Liver (tissue), 9 donors: ENCODE measurements around the gene OBI1. TPM values are rescaled to one million over a fixed set of nuclear protein-coding genes. Genes with fewer than 3 reads are reported as not detected.

Experiments used
- DNase-seq: peaks from one replicate; pipeline ENCODE4 v3.0.0-alpha.2; 2017; ENCODE audit warnings: low spot score
- H3K27ac ChIP-seq, 2 donors: one replicate each; pipeline ENCODE4 v1.7.0; 2013; ENCODE audit warnings: inconsistent platforms in 2 of 2, low read length in 2 of 2, control low read depth in 1 of 2, low read depth in 1 of 2, mild to moderate bottlenecking in 1 of 2
- H3K27me3 ChIP-seq, 4 donors: one replicate each; pipeline versions ENCODE4 v1.6.1 to v1.7.0; 2013; ENCODE audit warnings: low read length in 3 of 4, inconsistent platforms in 1 of 4, mild to moderate bottlenecking in 1 of 4, moderate library complexity in 1 of 4; ENCODE audit not compliant: control insufficient read depth in 4 of 4, insufficient read depth in 4 of 4
- H3K36me3 ChIP-seq, 4 donors: one replicate each; pipeline versions ENCODE4 v1.6.1 to v1.7.0; 2013; ENCODE audit warnings: low read length in 3 of 4, mild to moderate bottlenecking in 3 of 4, low read depth in 1 of 4, moderate library complexity in 1 of 4; ENCODE audit not compliant: control insufficient read depth in 4 of 4, insufficient read depth in 3 of 4
- H3K4me1 ChIP-seq, 4 donors: one replicate each; pipeline versions ENCODE4 v1.6.1 to v1.7.0; 2013; ENCODE audit warnings: low read length in 3 of 4, mild to moderate bottlenecking in 3 of 4, moderate library complexity in 1 of 4; ENCODE audit not compliant: control insufficient read depth in 4 of 4, insufficient read depth in 4 of 4
- H3K4me3 ChIP-seq, 3 donors: one replicate each; pipeline versions ENCODE4 v1.6.1 to v1.7.0; 2013; ENCODE audit warnings: low read length in 3 of 3, control low read depth in 1 of 3, low read depth in 1 of 3, mild to moderate bottlenecking in 1 of 3
- H3K9ac ChIP-seq, 2 donors: one replicate each; pipeline ENCODE4 v1.7.0; 2013; ENCODE audit warnings: low read length in 2 of 2, mild to moderate bottlenecking in 2 of 2, moderate library complexity in 2 of 2, control low read depth in 1 of 2, low read depth in 1 of 2
- H3K9me3 ChIP-seq, 4 donors: one replicate each; pipeline versions ENCODE4 v1.6.1 to v1.7.0; 2013; ENCODE audit warnings: low read length in 3 of 4; ENCODE audit not compliant: control insufficient read depth in 4 of 4
- ATF3 ChIP-seq: IDR thresholded peaks from 2 replicates; pipeline ENCODE4 v1.6.1; 2016; ENCODE audit warnings: antibody characterized with exemption
- FOXA1 ChIP-seq: IDR thresholded peaks from 2 replicates; pipeline ENCODE4 v1.6.1; 2016; ENCODE audit warnings: antibody characterized with exemption
- FOXA2 ChIP-seq: IDR thresholded peaks from 2 replicates; pipeline ENCODE4 v1.6.1; 2016; ENCODE audit warnings: antibody characterized with exemption
- GABPA ChIP-seq, 2 donors: IDR thresholded peaks in 1 of 2; conservative IDR thresholded peaks in 1 of 2; 2 replicates each; pipeline ENCODE4 v1.6.1; 2016; ENCODE audit warnings: antibody characterized with exemption in 2 of 2, mild to moderate bottlenecking in 1 of 2, moderate library complexity in 1 of 2
- HNF4A ChIP-seq, 2 donors: conservative IDR thresholded peaks; 2 replicates each; pipeline ENCODE4 v1.6.1; 2016; ENCODE audit warnings: antibody characterized with exemption in 2 of 2, mild to moderate bottlenecking in 2 of 2
- MAX ChIP-seq: IDR thresholded peaks from 2 replicates; pipeline ENCODE4 v1.6.1; 2016; ENCODE audit warnings: antibody characterized with exemption
- NR2F2 ChIP-seq: IDR thresholded peaks from 2 replicates; pipeline ENCODE4 v1.6.1; 2016; ENCODE audit warnings: antibody characterized with exemption
- RAD21 ChIP-seq, 2 donors: IDR thresholded peaks; 2 replicates each; pipeline ENCODE4 v1.6.1; 2016; ENCODE audit warnings: antibody characterized with exemption in 2 of 2, mild to moderate bottlenecking in 2 of 2
- REST ChIP-seq: IDR thresholded peaks from 2 replicates; pipeline ENCODE4 v1.6.1; 2016; ENCODE audit warnings: antibody characterized with exemption, mild to moderate bottlenecking
- RXRA ChIP-seq, 2 donors: IDR thresholded peaks; 2 replicates each; pipeline ENCODE4 v1.6.1; 2017 to 2018; ENCODE audit warnings: antibody characterized with exemption in 2 of 2, mild to moderate bottlenecking in 1 of 2
- TAF1 ChIP-seq: conservative IDR thresholded peaks from 2 replicates; pipeline ENCODE4 v1.6.1; 2016; ENCODE audit warnings: antibody characterized with exemption, mild to moderate bottlenecking
- WGBS: extraction: QIAGEN DNeasy Blood & Tissue Kit; methylation state at CpG from one replicate; pipeline ENCODE4 v1.1.7; 2013; 5-methylcytosine and 5-hydroxymethylcytosine counted together
- polyA plus RNA-seq, 2 donors: library from polyadenylated mRNA; stranded (reverse) in 1 of 2; unstranded in 1 of 2; fragments of 200-250 nt in 1 of 2; fragments of >200 nt in 1 of 2; fragmentation: Nextera tagmentation in 1 of 2; extraction: Ambion mirVana in 1 of 2; gene quantifications; one replicate each; pipeline versions ENCODE4 v1.2.1 to v1.2.3, GENCODE V29; 2013 to 2015
- total RNA-seq, 2 donors: library from RNA; depleted of rRNA; stranded (reverse); fragments of >200 nt; gene quantifications; one replicate each; pipeline ENCODE4 v1.2.3, GENCODE V29; 2014
- donor health status: healthy.
- donor health status: healthy.
- donor health status: healthy.
- donor health status: healthy.
- donor health status: healthy.

The OBI1 gene
- total and polyA plus RNA-seq, 4 donors: 1.7 to 8.9 (median 3.0) TPM

GRCh38 chr13:78600280-78600883 lies 58.6 kb downstream of the OBI1 start:
- no peak overlapping the region for H3K27ac ChIP-seq
- no peaks in the 10 kb centered on the region for H3K36me3 ChIP-seq
- whole genome bisulfite sequencing: 11% methylated on average over 13 of the region's 13 CpGs
- TF ChIP-seq FOXA2 (no peak), HNF4A (conservative IDR thresholded peaks at IDR 0.05) (no peak), ATF3 (no peak), TAF1 (no peak), REST (no peak), GABPA (IDR thresholded peaks at IDR 0.05 in 1 of 2, conservative IDR thresholded peaks at IDR 0.05 in 1 of 2) (no peak), FOXA1 (no peak)
- peaks cover 0 to 29% (median 20%) of the 10 kb centered on the region in 4 donors for H3K27me3 ChIP-seq
- no peak overlapping the region for H3K9ac ChIP-seq
- peaks cover 10 to 45% (median 31%) of the 10 kb centered on the region in 4 donors for H3K4me1 ChIP-seq
- H3K4me3 ChIP-seq: no peak overlapping the region
- no peak for DNase-seq
- H3K9me3 ChIP-seq: peaks cover 0 to 9% (median 2%) of the 10 kb centered on the region in 4 donors

- Histone ChIP-seq H3K4me3 (no peak overlapping the region), H3K4me1 (peaks cover 10 to 45% (median 31%) of the 10 kb centered on the region in 4 donors), H3K36me3 (no peaks in the 10 kb centered on the region), H3K27me3 (peaks cover 0 to 31% (median 20%) of the 10 kb centered on the region in 4 donors), H3K9me3 (peaks cover 0 to 9% (median 2%) of the 10 kb centered on the region in 4 donors), H3K9ac (no peak overlapping the region), H3K27ac (no peak overlapping the region)
- no peak for DNase-seq
- 8% methylated on average over 6 of the region's 6 CpGs for WGBS
- no peak for TF ChIP-seq MAX
- no peak for TF ChIP-seq RXRA (IDR thresholded peaks at IDR 0.05)
- no peak for TF ChIP-seq TAF1
- TF ChIP-seq FOXA2: no peak
- no peak for TF ChIP-seq ATF3
- TF ChIP-seq REST: no peak
- TF ChIP-seq NR2F2: no peak
- no peak for TF ChIP-seq RAD21 (IDR thresholded peaks at IDR 0.05)
Observed at GRCh38 chr13:78599645-78600279, 59.2 kb downstream of the OBI1 start.
